Stomach (tissue), 9 donors: ENCODE data around the gene NRCAM. TPM values are rescaled to one million over a fixed set of nuclear protein-coding genes. Genes with fewer than 3 reads are reported as not detected.

Source experiments
- DNase-seq, 2 donors: peaks; one replicate each; pipeline versions ENCODE4 v3.0.0 to v3.0.0-alpha.2; 2013 to 2019
- H3K27ac ChIP-seq, 5 donors: fragments of 200-600 bp in 4 of 5; sonication (generic) in 4 of 5; one replicate each; pipeline ENCODE4 v1.5.1; 2013 to 2019; ENCODE audit warnings: mild to moderate bottlenecking in 1 of 5, moderate library complexity in 1 of 5
- H3K27me3 ChIP-seq, 3 donors: fragments of 200-600 bp; sonication (generic); one replicate each; pipeline ENCODE4 v1.5.1; 2017 to 2019; ENCODE audit warnings: mixed run types in 1 of 3
- H3K36me3 ChIP-seq, 4 donors: fragments of 200-600 bp; sonication (generic); 1 replicate in 3 of 4; 2 replicates in 1 of 4; pipeline ENCODE4 v1.5.1; 2016 to 2019
- H3K4me1 ChIP-seq, 4 donors: fragments of 200-600 bp; sonication (generic); one replicate each; pipeline ENCODE4 v1.5.1; 2016 to 2019
- H3K4me3 ChIP-seq, 4 donors: fragments of 200-600 bp; sonication (generic) in 3 of 4; one replicate each; pipeline ENCODE4 v1.5.1; 2016 to 2019; ENCODE audit warnings: mild to moderate bottlenecking in 1 of 4
- H3K9me3 ChIP-seq, 4 donors: fragments of 200-600 bp; sonication (generic); one replicate each; pipeline ENCODE4 v1.5.1; 2016 to 2019
- CTCF ChIP-seq, 7 experiments: fragments of 450-650 bp in 4 of 7; fragments of 200-600 bp in 3 of 7; sonication (generic) in 3 of 7; IDR thresholded peaks; one replicate each; pipeline ENCODE4 v1.5.1; 2016 to 2019; ENCODE audit warnings: antibody characterized with exemption in 7 of 7, control low read depth in 2 of 7, mild to moderate bottlenecking in 1 of 7
- EP300 ChIP-seq: sonication (generic); formaldehyde crosslinking; IDR thresholded peaks from one replicate; pipeline ENCODE4 v1.6.1; 2017; ENCODE audit warnings: antibody characterized with exemption
- POLR2A ChIP-seq, 4 donors: fragments of 450-650 bp; IDR thresholded peaks; one replicate each; pipeline ENCODE4 v1.6.1; 2016; ENCODE audit warnings: antibody characterized with exemption in 4 of 4, control low read depth in 2 of 4, mild to moderate bottlenecking in 1 of 4, moderate library complexity in 1 of 4
- POLR2AphosphoS5 ChIP-seq, 3 donors: sonication (generic); formaldehyde crosslinking; IDR thresholded peaks; one replicate each; pipeline ENCODE4 v1.6.1; 2016; ENCODE audit warnings: antibody characterized with exemption in 3 of 3
- WGBS, 5 donors: extraction: QIAGEN DNeasy Blood & Tissue Kit in 3 of 5; methylation state at CpG; one replicate each; pipeline versions ENCODE4 v1.1.5 to v1.1.7; 2013 to 2018; 5-methylcytosine and 5-hydroxymethylcytosine counted together
- intact Hi-C: fragments of 100-400 bp; cut with DNase I; formaldehyde crosslinking; loops from one replicate; pipeline ENCODE4 v1.15.1; 2023; ENCODE audit warnings: low total_unique reads
- polyA plus RNA-seq, 3 donors: library from polyadenylated mRNA; stranded (reverse); fragments of 200-250 nt; gene quantifications; one replicate each; pipeline ENCODE4 v1.2.3, GENCODE V29; 2013
- total RNA-seq, 5 donors: library from RNA; depleted of rRNA; stranded (reverse); fragments of >200 nt; gene quantifications; one replicate each; pipeline versions ENCODE4 v1.1.0 to v1.2.3, GENCODE V29; 2014 to 2016
- donor health status: healthy with polysubstance abuse.
- donor health status: Bipolar disorder and iron deficiency.
- donor health status: healthy.

Gene NRCAM
- total and polyA plus RNA-seq, 8 donors: 1.2 to 9.4 (median 2.3) TPM

- 9 to 13% (median 13%) methylated on average over 12 of the region's 12 CpGs for WGBS, 5 donors
- intact Hi-C loops: loop anchor here (10.0 kb wide), 1 partner anchor 271 kb away; no protein-coding TSS in a partner anchor
Measured at GRCh38 chr7:108146070-108146842, 310.0 kb downstream of the NRCAM start.

GRCh38 chr7:108145401-108145800 is 310.8 kb downstream of the NRCAM start:
- no peak overlapping the region for H3K27ac ChIP-seq
- H3K4me3 ChIP-seq: no peak overlapping the region
- no peaks in the 10 kb centered on the region for H3K9me3 ChIP-seq
- WGBS, 5 donors: 75 to 83% (median 78%) methylated on average over 8 of the region's 8 CpGs
- intact Hi-C loops: loop anchor here (10.0 kb wide), 1 partner anchor 271 kb away; no protein-coding TSS in a partner anchor
- H3K4me1 ChIP-seq: peaks cover 0 to 10% (median 6%) of the 10 kb centered on the region in 4 donors
- no peaks in the 10 kb centered on the region for H3K36me3 ChIP-seq
- H3K27me3 ChIP-seq: no peaks in the 10 kb centered on the region
- DNase-seq: no peak
- no peak for TF ChIP-seq POLR2AphosphoS5 (IDR thresholded peaks at IDR 0.05)
- no peak for TF ChIP-seq POLR2A (IDR thresholded peaks at IDR 0.05)
- no peak for TF ChIP-seq EP300
- no peak for TF ChIP-seq CTCF (IDR thresholded peaks at IDR 0.05)

More at GRCh38 chr7:108146070-108146842, 310.0 kb downstream of the NRCAM start:
- Histone ChIP-seq H3K36me3 (no peaks in the 10 kb centered on the region), H3K4me1 (peaks cover 0 to 10% (median 6%) of the 10 kb centered on the region in 4 donors), H3K4me3 (peak overlapping the region in 2 of 4 donors; percentile 17 to 22), H3K27me3 (no peaks in the 10 kb centered on the region), H3K27ac (no peak overlapping the region), H3K9me3 (no peaks in the 10 kb centered on the region)
- TF ChIP-seq POLR2AphosphoS5 (IDR thresholded peaks at IDR 0.05) (peak in 1 of 3 donors; percentile 62), POLR2A (IDR thresholded peaks at IDR 0.05) (no peak), CTCF (IDR thresholded peaks at IDR 0.05) (peak in 5 of 7 experiments; percentile 69 to 84 (median 80))
- peak; percentile 59 to 93 for DNase-seq

- Histone ChIP-seq H3K4me1 (peaks cover 0 to 10% (median 6%) of the 10 kb centered on the region in 4 donors), H3K27ac (no peak overlapping the region), H3K9me3 (no peaks in the 10 kb centered on the region), H3K36me3 (no peaks in the 10 kb centered on the region), H3K4me3 (no peak overlapping the region), H3K27me3 (no peaks in the 10 kb centered on the region)
- TF ChIP-seq CTCF (IDR thresholded peaks at IDR 0.05) (no peak), EP300 (no peak), POLR2AphosphoS5 (IDR thresholded peaks at IDR 0.05) (no peak), POLR2A (IDR thresholded peaks at IDR 0.05) (no peak)
- intact Hi-C loops: loop anchor here (10.0 kb wide), 1 partner anchor 270 kb away; no protein-coding TSS in a partner anchor
- 58 to 74% (median 64%) methylated on average over 3 of the region's 3 CpGs for WGBS, 5 donors
- no peak for DNase-seq
Measured at GRCh38 chr7:108144931-108145330, 311.3 kb downstream of the NRCAM start.

- WGBS, 5 donors: 92 to 97% (median 95%) methylated on average over 6 of the region's 6 CpGs
- no peak overlapping the region for H3K27ac ChIP-seq
- H3K9me3 ChIP-seq: no peaks in the 10 kb centered on the region
- peaks cover 0 to 10% (median 6%) of the 10 kb centered on the region in 4 donors for H3K4me1 ChIP-seq
- DNase-seq: no peak
- H3K27me3 ChIP-seq: no peaks in the 10 kb centered on the region
- no peak overlapping the region for H3K4me3 ChIP-seq
- H3K36me3 ChIP-seq: no peaks in the 10 kb centered on the region
- intact Hi-C loops: loop anchor here (10.0 kb wide), 1 partner anchor 269 kb away; no protein-coding TSS in a partner anchor
- no peak for TF ChIP-seq EP300
- no peak for TF ChIP-seq POLR2AphosphoS5 (IDR thresholded peaks at IDR 0.05)
Measured at GRCh38 chr7:108143658-108144420, 312.4 kb downstream of the NRCAM start.
